ENCODE results near the gene NAT10.

NAT10 gene

DNA sequence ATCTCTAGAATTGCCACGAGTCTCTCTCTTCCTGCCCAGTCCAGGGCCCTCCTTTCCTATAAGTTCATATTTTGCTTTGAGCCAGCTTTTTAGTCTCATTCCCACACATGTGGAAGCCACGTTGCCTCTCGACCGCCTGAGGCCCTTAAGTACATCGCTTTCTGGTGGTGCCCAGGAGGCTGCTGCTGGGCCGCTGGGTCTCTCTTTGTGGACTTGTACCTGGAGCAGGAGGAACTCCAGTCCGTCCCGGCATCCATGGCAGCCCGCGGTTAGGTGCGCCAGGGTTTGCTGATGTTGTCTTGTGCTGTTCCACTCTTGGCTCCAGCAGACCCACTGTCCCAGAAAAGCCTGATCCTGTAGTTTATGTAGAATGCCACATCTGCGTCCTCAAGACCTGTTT is 41.0 kb downstream of the NAT10 start:
- no peak overlapping the region for H3K27ac ChIP-seq
- TF ChIP-seq, protein P1, sequence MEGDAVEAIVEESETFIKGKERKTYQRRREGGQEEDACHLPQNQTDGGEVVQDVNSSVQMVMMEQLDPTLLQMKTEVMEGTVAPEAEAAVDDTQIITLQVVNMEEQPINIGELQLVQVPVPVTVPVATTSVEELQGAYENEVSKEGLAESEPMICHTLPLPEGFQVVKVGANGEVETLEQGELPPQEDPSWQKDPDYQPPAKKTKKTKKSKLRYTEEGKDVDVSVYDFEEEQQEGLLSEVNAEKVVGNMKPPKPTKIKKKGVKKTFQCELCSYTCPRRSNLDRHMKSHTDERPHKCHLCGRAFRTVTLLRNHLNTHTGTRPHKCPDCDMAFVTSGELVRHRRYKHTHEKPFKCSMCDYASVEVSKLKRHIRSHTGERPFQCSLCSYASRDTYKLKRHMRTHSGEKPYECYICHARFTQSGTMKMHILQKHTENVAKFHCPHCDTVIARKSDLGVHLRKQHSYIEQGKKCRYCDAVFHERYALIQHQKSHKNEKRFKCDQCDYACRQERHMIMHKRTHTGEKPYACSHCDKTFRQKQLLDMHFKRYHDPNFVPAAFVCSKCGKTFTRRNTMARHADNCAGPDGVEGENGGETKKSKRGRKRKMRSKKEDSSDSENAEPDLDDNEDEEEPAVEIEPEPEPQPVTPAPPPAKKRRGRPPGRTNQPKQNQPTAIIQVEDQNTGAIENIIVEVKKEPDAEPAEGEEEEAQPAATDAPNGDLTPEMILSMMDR (conservative IDR thresholded peaks at IDR 0.05) = no peak

DNA sequence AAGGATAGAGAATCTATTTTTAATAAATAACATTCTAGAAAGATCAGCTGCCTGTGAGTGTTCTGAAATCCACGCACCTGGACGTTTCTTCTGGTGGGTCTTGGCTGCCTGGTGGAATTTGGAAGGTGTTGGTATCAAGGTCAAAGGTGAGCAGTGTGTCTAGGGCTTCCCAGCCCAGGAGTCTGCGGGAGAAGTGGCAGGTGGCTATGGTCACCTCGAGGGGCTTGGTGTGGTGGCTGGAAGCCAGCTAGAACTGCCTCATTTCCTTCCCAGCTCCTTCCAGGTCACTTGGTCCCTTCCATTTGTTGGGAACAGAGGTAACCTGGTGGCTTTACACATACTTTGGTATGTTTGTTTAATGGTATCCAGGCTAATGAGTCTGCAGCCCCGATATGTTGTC is 41.4 kb downstream of the NAT10 start:
- TF ChIP-seq, protein P1 (conservative IDR thresholded peaks at IDR 0.05) = no peak
- no peak overlapping the region for H3K27ac ChIP-seq

DNA sequence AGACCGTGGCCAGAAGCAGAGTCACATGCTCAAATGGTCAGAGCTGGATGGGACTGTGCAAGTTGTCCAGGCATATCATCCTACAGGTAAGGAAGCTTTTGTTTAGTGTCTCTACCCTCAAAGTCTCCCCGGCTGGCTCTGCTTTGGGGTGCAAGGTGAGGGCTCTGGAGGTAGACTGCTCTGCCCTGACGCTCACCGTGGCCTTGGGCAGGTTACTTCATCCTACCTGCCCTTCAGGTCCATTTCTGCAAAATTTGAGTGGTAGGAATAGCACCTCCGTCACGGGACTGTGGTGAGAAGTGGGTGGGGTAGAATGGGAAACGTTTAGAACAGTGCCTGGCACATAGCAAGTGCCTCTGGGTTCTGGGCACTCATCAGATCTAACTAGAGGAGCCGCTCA is 42.2 kb downstream of the NAT10 start:
- TF ChIP-seq, protein P1 (conservative IDR thresholded peaks at IDR 0.05) = no peak
- no peak overlapping the region for H3K27ac ChIP-seq

DNA sequence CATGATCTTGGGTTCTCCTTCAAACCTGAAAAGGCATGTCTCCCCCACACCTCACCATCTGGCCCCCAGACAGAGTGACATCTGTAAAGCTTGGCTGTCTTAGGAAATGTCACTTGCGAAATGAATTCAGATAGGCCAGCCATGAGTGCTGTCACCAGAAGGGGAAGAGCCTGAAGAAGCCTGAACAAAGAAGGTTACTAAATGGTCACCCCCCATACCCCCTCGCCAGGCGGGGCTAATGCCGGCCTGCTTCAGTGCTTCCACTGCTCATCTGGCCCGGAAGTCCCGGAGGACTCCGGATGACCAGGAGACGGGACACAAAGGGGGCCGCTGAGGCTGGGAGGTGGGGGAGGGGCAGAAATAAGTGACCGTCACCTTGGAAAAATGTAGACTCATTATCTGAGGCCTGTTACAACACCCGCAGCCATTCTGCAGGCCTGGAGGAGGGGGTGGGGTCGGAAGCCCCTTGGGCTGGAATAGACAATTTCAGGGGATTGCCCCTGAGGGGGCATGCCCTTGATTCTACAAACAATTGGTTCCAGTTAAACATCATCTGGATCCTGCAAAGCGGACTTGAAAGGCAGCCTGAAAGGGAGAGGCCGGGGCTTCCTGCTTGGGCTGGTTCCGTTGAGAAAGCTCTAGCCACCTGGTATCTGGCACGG is 43.2 kb downstream of the NAT10 start:
- TF ChIP-seq, protein P1 (conservative IDR thresholded peaks at IDR 0.05) = no peak
- H3K27ac ChIP-seq = no peak overlapping the region

DNA sequence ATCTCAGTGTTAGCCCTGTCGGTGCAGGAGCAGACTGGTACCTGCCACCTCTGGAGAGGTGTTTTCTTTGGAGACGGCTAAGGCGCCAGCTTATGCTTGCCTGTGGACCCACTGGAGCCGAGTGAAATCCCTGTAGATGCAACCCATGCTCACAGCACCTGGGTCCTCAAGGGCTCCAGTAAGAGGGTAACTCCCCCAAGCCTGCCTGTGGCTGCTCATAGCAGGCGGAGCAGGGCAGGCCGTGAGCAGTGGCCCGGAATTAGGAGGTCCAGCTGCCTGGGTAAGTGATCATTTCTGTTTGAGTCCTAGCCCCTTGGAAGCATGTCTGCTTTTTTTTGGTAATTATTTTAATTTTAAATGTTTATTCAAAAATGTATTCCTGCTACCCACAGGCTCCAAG is 43.8 kb downstream of the NAT10 start:
- no peak overlapping the region for H3K27ac ChIP-seq
- TF ChIP-seq, protein P1 (conservative IDR thresholded peaks at IDR 0.05) = no peak

DNA sequence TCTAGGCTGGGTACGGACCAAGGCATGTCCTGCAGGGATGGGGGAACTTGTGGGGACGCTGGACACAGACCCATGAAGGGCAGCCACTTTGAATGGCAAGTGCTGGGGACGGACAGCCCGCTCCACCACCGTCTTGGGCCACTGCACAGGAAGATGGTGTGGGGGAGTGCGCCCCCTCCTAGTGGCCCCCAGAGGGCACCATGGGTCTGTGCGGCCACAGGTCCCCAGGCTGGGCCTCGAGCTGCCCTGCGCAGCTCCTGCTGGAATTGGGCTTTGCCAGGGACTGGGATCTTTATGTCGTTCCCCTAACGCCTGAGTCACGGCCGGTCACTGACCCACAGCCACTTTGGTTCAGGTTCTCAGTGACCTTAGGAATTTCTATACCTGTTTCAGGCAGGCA is 44.4 kb downstream of the NAT10 start:
- TF ChIP-seq, protein P1 (conservative IDR thresholded peaks at IDR 0.05) = peak; percentile 67
- H3K27ac ChIP-seq = no peak overlapping the region

DNA sequence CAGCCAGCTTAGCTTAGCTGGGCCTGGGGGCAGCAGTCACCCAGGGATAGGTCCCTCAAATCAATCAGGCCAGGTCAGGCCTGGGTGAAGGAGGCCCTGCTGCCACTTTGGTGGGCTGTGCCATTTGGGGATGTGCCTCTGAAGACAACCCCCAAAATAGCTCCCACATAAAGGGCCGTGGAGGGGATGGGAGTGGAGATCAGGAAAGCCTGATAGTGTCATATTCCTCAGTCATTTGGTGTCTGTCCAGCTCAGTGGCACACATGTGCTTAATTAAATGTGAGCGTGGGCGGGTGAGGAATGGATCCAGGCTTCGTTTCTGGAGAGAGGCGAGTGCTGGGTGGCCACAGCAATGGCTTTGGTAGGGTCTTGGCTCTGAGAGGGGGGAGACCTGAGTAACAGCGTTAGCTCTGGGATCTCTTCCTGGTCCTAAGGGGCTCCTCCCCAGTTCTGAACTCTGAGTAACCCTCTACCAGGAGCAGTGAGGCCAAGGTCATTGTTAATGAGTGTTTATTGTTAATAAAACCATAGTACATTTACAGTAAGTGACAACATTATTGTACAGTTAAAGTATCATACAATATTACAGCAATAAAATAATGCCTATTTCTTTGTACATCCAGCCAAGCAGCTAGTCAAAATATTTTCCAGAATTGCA is 45.2 kb downstream of the NAT10 start:
- H3K27ac ChIP-seq = peak overlapping the region; percentile 26; the same call in 1 of the 2 replicates

More for the DNA sequence above, 45.2 kb downstream of the NAT10 start:
- TF ChIP-seq, protein P1 (conservative IDR thresholded peaks at IDR 0.05) = no peak
